ENCODE data around the gene MDM1. TPM values are rescaled to one million over a fixed set of nuclear protein-coding genes. Genes with fewer than 3 reads are reported as not detected.

MDM1 gene
- total and polyA plus RNA-seq, 4 donors = 2.0 to 12.9 (median 5.1) TPM

DNA sequence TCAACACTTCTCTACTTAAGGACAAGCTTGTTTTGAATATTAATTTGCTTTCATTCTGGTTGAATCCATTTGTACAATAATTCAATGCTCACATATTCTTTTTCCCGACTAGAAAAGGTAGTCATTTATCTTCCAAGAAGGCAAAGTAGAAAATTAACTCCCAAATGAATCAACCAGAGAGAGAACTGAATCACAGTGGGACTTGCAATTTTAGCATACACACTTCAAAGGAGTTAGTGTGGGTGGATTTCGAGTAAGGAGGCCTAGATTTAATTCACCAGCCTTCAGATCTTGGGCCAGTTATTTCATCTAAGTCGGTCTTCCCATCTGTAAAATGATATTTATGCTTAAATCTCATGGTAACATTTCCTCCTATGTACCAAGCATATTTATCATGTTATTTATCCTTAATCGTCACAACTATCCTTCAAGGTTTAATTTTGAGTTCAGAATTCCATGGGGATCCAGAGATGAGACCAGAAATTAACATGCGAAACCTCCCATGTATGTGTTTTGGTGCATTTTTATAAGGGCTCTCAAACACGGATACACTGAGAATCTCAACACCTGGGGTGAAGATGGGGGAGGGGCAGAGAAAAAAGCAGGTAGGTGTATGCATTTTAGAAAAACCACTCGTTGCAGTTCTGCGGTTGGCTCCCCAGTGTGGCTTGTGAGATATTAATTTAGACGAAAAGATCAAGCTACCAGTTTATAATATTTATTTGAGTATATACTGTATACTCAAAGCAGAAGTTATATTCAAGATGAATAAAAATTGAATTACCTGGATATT, 39.8 kb downstream of the MDM1 start:
- Histone ChIP-seq H3K4me1 (ENCODE audit: control insufficient read depth in 4 of 4, insufficient read depth in 4 of 4, low read length in 3 of 4) (peaks cover 0 to 16% (median 10%) of the 10 kb centered on the region in 4 donors), H3K4me3 (ENCODE audit: low read depth in 1 of 3, low read length in 3 of 3) (no peak overlapping the region), H3K27ac (ENCODE audit: low read depth in 1 of 2, low read length in 2 of 2) (no peak overlapping the region), H3K36me3 (ENCODE audit: control insufficient read depth in 4 of 4, insufficient read depth in 3 of 4, low read depth in 1 of 4, low read length in 3 of 4) (no peaks in the 10 kb centered on the region), H3K9me3 (ENCODE audit: control insufficient read depth in 4 of 4, low read length in 3 of 4) (no peaks in the 10 kb centered on the region), H3K27me3 (ENCODE audit: control insufficient read depth in 4 of 4, insufficient read depth in 4 of 4, low read length in 3 of 4) (no peaks in the 10 kb centered on the region), H3K9ac (ENCODE audit: low read depth in 1 of 2, low read length in 2 of 2) (no peak overlapping the region)
- 93% methylated on average over 9 of the region's 9 CpGs for WGBS
- DNase-seq (ENCODE audit: low spot score) = no peak
- TF ChIP-seq JUND (IDR thresholded peaks at IDR 0.05) (no peak), EGR1 (IDR thresholded peaks at IDR 0.05; ENCODE audit: low read depth in 2 of 2) (no peak), HNF4G (IDR thresholded peaks at IDR 0.05) (no peak), NR2F2 (IDR thresholded peaks at IDR 0.05) (no peak), SP1 (IDR thresholded peaks at IDR 0.05) (no peak), TAF1 (conservative IDR thresholded peaks at IDR 0.05) (no peak)
- TF ChIP-seq, protein P1, sequence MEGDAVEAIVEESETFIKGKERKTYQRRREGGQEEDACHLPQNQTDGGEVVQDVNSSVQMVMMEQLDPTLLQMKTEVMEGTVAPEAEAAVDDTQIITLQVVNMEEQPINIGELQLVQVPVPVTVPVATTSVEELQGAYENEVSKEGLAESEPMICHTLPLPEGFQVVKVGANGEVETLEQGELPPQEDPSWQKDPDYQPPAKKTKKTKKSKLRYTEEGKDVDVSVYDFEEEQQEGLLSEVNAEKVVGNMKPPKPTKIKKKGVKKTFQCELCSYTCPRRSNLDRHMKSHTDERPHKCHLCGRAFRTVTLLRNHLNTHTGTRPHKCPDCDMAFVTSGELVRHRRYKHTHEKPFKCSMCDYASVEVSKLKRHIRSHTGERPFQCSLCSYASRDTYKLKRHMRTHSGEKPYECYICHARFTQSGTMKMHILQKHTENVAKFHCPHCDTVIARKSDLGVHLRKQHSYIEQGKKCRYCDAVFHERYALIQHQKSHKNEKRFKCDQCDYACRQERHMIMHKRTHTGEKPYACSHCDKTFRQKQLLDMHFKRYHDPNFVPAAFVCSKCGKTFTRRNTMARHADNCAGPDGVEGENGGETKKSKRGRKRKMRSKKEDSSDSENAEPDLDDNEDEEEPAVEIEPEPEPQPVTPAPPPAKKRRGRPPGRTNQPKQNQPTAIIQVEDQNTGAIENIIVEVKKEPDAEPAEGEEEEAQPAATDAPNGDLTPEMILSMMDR (IDR thresholded peaks at IDR 0.05; ENCODE audit: low read depth, low read length, missing input control) = no peak

- 96% methylated on average over 4 of the region's 4 CpGs for WGBS
- TF ChIP-seq YY1 (IDR thresholded peaks at IDR 0.05) (no peak), RXRA (IDR thresholded peaks at IDR 0.05) (no peak), ZBTB33 (IDR thresholded peaks at IDR 0.05) (no peak), REST (IDR thresholded peaks at IDR 0.05) (no peak)
- no peak overlapping the region for H3K9ac ChIP-seq (ENCODE audit: low read depth in 1 of 2, low read length in 2 of 2)
- no peaks in the 10 kb centered on the region for H3K36me3 ChIP-seq (ENCODE audit: control insufficient read depth in 4 of 4, insufficient read depth in 3 of 4, low read depth in 1 of 4, low read length in 3 of 4)
- H3K9me3 ChIP-seq (ENCODE audit: control insufficient read depth in 4 of 4, low read length in 3 of 4) = no peaks in the 10 kb centered on the region
- H3K27me3 ChIP-seq (ENCODE audit: control insufficient read depth in 4 of 4, insufficient read depth in 4 of 4, low read length in 3 of 4) = no peaks in the 10 kb centered on the region
- H3K4me3 ChIP-seq (ENCODE audit: low read depth in 1 of 3, low read length in 3 of 3) = no peak overlapping the region
- H3K4me1 ChIP-seq (ENCODE audit: control insufficient read depth in 4 of 4, insufficient read depth in 4 of 4, low read length in 3 of 4) = peaks cover 0 to 16% (median 10%) of the 10 kb centered on the region in 4 donors
- DNase-seq (ENCODE audit: low spot score) = no peak
- no peak overlapping the region for H3K27ac ChIP-seq (ENCODE audit: low read depth in 1 of 2, low read length in 2 of 2)
Observed at GRCh38 chr12:68291396-68292036, 40.6 kb downstream of the MDM1 start.
